ENCODE data around the gene IGF2.

Gene IGF2

GRCh38 chr11:2185324-2186085, 46.3 kb upstream of the IGF2 start:
- Histone ChIP-seq H3K4me1 (no peaks in the 10 kb centered on the region), H3K9me3 (ENCODE audit: control insufficient read depth, low read length) (no peaks in the 10 kb centered on the region), H3K79me2 (no peaks in the 10 kb centered on the region), H3K4me2 (ENCODE audit: low read length) (no peak overlapping the region), H3K9ac (no peak overlapping the region), H2AFZ (no peak overlapping the region), H3K36me3 (ENCODE audit: control insufficient read depth, insufficient read depth, low read length) (no peaks in the 10 kb centered on the region), H3K27me3 (ENCODE audit: control insufficient read depth, insufficient read depth, low read length) (no peaks in the 10 kb centered on the region), H3K4me3 (ENCODE audit: low read depth, low read length) (no peak overlapping the region), H3K27ac (no peak overlapping the region)
- TF ChIP-seq CTCF (IDR thresholded peaks at IDR 0.05): no peak

- H3K36me3 ChIP-seq (ENCODE audit: control insufficient read depth, insufficient read depth, low read length): no peaks in the 10 kb centered on the region
- H3K4me3 ChIP-seq (ENCODE audit: low read depth, low read length): no peak overlapping the region
- H3K27ac ChIP-seq: no peak overlapping the region
- no peaks in the 10 kb centered on the region for H3K79me2 ChIP-seq
- H3K4me1 ChIP-seq: no peaks in the 10 kb centered on the region
- no peaks in the 10 kb centered on the region for H3K9me3 ChIP-seq (ENCODE audit: control insufficient read depth, low read length)
- TF ChIP-seq CTCF (IDR thresholded peaks at IDR 0.05): no peak
- H3K9ac ChIP-seq: no peak overlapping the region
- H3K27me3 ChIP-seq (ENCODE audit: control insufficient read depth, insufficient read depth, low read length): no peaks in the 10 kb centered on the region
- H2AFZ ChIP-seq: no peak overlapping the region
- no peak overlapping the region for H3K4me2 ChIP-seq (ENCODE audit: low read length)
Observed at GRCh38 chr11:2182692-2183474, 43.7 kb upstream of the IGF2 start.

- no peak overlapping the region for H3K9ac ChIP-seq
Observed at GRCh38 chr11:2182075-2182474, 42.9 kb upstream of the IGF2 start.

GRCh38 chr11:2180789-2181370, 41.7 kb upstream of the IGF2 start:
- no peaks in the 10 kb centered on the region for H3K9me3 ChIP-seq (ENCODE audit: control insufficient read depth, low read length)
- H3K4me2 ChIP-seq (ENCODE audit: low read length): no peak overlapping the region
- no peak overlapping the region for H2AFZ ChIP-seq
- H3K27me3 ChIP-seq (ENCODE audit: control insufficient read depth, insufficient read depth, low read length): no peaks in the 10 kb centered on the region
- no peak overlapping the region for H3K4me3 ChIP-seq (ENCODE audit: low read depth, low read length)
- H3K4me1 ChIP-seq: no peaks in the 10 kb centered on the region
- H3K79me2 ChIP-seq: no peaks in the 10 kb centered on the region
- H3K9ac ChIP-seq: no peak overlapping the region
- no peak for TF ChIP-seq CTCF (IDR thresholded peaks at IDR 0.05)
- no peaks in the 10 kb centered on the region for H3K36me3 ChIP-seq (ENCODE audit: control insufficient read depth, insufficient read depth, low read length)
- no peak overlapping the region for H3K27ac ChIP-seq

More at GRCh38 chr11:2182075-2182474, 42.9 kb upstream of the IGF2 start:
- Histone ChIP-seq H3K4me2 (ENCODE audit: low read length) (no peak overlapping the region), H3K79me2 (no peaks in the 10 kb centered on the region), H3K27me3 (ENCODE audit: control insufficient read depth, insufficient read depth, low read length) (no peaks in the 10 kb centered on the region), H3K4me3 (ENCODE audit: low read depth, low read length) (no peak overlapping the region), H3K27ac (no peak overlapping the region), H3K4me1 (no peaks in the 10 kb centered on the region), H3K9me3 (ENCODE audit: control insufficient read depth, low read length) (no peaks in the 10 kb centered on the region), H2AFZ (no peak overlapping the region), H3K36me3 (ENCODE audit: control insufficient read depth, insufficient read depth, low read length) (no peaks in the 10 kb centered on the region)
- TF ChIP-seq CTCF (IDR thresholded peaks at IDR 0.05): no peak

All from parathyroid adenoma (tissue), 2 donors.